Choroid plexus epithelial cell (primary cell): Measurements from ENCODE around the gene KCNJ10.

Experiments
- DNase-seq: peaks from one replicate; pipeline ENCODE4 v3.0.0-alpha.2; 2010; ENCODE audit warnings: low read depth
- H3K4me3 ChIP-seq: 2 replicates; pipeline ENCODE4 v1.5.1; 2011; ENCODE audit warnings: low read depth, mild to moderate bottlenecking, control low read depth, low read length, moderate library complexity
- TF ChIP-seq, protein P1 (sequence below): conservative IDR thresholded peaks from 2 replicates; pipeline ENCODE4 v1.5.1; 2011; ENCODE audit warnings: low read depth, mild to moderate bottlenecking, control low read depth, inconsistent platforms, low read length, moderate library complexity

KCNJ10 gene

GRCh38 chr1:160069460-160070231, at the start of gene KCNJ10:
Gene KCNJ10 (minus strand): TSS chr1:160070160. CDS start chr1:160042532, 27,628 bp downstream.
- no peak for DNase-seq
- TF ChIP-seq, protein P1, sequence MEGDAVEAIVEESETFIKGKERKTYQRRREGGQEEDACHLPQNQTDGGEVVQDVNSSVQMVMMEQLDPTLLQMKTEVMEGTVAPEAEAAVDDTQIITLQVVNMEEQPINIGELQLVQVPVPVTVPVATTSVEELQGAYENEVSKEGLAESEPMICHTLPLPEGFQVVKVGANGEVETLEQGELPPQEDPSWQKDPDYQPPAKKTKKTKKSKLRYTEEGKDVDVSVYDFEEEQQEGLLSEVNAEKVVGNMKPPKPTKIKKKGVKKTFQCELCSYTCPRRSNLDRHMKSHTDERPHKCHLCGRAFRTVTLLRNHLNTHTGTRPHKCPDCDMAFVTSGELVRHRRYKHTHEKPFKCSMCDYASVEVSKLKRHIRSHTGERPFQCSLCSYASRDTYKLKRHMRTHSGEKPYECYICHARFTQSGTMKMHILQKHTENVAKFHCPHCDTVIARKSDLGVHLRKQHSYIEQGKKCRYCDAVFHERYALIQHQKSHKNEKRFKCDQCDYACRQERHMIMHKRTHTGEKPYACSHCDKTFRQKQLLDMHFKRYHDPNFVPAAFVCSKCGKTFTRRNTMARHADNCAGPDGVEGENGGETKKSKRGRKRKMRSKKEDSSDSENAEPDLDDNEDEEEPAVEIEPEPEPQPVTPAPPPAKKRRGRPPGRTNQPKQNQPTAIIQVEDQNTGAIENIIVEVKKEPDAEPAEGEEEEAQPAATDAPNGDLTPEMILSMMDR = no peak
- H3K4me3 ChIP-seq = peak within 1 kb of the TSS; percentile 60

DNA sequence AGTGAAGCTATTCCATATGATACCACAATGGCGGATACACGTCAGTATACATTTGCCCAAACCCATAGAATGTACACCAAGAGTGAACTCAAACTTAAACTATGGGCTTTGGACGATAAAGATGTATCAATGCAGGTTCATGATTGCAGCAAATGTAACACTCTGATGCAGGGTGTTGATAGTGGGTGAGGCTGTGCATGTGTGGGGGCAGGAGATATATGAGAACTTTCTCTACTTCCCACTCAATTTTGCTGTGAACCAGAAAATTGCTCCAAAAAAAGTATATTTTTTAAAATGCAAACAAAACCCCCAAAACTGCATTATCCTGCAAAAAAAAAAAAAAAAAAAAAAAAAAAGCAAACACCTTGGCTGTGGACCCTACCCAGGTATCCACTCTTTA, 49.0 kb upstream of the KCNJ10 start:
- no peak for DNase-seq
- TF ChIP-seq, protein P1 = no peak
- H3K4me3 ChIP-seq = no peak overlapping the region

- peak; percentile 65 for DNase-seq
- TF ChIP-seq, protein P1 = no peak
- H3K4me3 ChIP-seq = no peak overlapping the region
These were observed 47.8 kb upstream of the KCNJ10 start for GRCh38 chr1:160117709-160118183.

DNA sequence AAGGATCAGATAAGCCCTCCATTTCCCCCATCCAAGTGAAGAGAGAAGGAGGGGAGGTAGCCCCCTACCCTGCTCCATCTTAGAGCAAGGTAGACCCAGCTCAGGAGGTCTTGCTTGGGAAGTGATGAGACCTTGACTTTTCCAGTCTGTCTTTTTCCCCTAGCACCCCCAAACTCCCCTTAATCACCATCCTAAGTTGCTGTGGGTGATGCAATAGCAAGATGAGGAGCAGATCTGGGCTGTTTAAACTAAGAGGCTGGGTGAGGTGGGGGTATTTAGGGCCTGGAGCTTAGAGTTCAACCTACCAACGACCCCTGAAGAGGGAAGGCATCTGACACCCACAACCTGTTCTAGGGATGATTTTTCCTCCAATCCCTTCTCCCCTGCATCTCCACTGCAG, 47.3 kb upstream of the KCNJ10 start:
- TF ChIP-seq, protein P1 = no peak
- no peak for DNase-seq
- no peak overlapping the region for H3K4me3 ChIP-seq

GRCh38 chr1:160116283-160117147, 46.6 kb upstream of the KCNJ10 start:
- peak; percentile 79 for DNase-seq
- TF ChIP-seq, protein P1 = no peak
- peak overlapping the region; percentile 3 for H3K4me3 ChIP-seq

- TF ChIP-seq, protein P1 = no peak
- DNase-seq = no peak
- no peak within 1 kb of the TSS for H3K4me3 ChIP-seq
These were observed 45.8 kb upstream of the KCNJ10 start, which contains the start of gene ATP1A2 for GRCh38 chr1:160115545-160116282. Gene ATP1A2 (plus strand): TSS chr1:160115759. CDS start chr1:160115862, 103 bp downstream.
